HG03025 (cell line): ENCODE data around the gene ACTL7B.

ENCODE experiments used
- ATAC-seq: cut with Tn5 transposase; IDR thresholded peaks from one replicate; pipeline ENCODE4 v1.9.1; 2021; ENCODE audit warnings: mild to moderate bottlenecking, moderate library complexity; ENCODE audit not compliant: unreplicated experiment, low FRiP score

ACTL7B gene

DNA sequence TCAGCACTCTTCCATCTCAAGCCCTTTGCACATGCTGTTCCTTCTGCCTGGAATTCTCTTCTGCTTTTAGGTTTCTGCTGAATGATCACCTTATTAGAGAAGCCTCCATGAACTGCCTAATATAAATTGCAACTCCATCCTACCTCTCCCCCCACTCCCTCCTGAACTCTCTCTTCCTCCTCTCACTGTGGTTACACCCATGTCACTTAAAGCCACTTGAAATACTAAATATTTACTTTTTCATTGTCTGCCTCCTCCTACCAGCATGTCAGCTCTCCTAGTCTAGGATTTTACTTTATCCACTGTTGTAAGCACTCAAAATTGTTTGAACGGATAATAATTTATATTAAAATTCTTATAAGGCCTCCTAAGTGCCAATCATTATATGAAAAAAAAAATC, 43.8 kb downstream of the ACTL7B start:
- ATAC-seq = no peak

DNA sequence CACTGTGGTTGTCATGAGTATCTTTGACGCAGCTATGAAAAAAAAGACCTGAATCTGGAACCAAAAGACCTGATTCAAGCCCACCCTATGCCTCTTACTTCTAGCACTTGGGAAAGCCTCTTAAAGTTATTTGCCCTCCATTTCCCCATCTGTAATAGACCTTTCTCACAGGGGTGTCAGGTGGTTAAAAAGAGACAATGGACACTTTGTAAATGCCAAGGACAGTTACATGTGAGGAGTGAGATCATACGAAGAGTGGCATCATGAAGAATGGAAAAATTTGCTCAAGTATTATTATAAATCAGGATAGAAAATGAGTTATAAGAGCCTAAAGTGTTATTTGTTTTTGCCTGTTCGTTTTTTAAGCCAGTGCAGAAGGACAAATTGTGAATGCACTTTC, 46.5 kb downstream of the ACTL7B start:
- ATAC-seq = no peak
